H9 (cell line): ENCODE results near the gene ENGASE. TPM values are rescaled to one million over a fixed set of nuclear protein-coding genes. Genes with fewer than 3 reads are reported as not detected.

Experiments
- DNase-seq: peaks from one replicate; pipeline ENCODE4 v3.0.0-alpha.2; 2017
- H2AFZ ChIP-seq: one replicate; pipeline ENCODE4 v1.6.1; 2013; ENCODE audit warnings: mild to moderate bottlenecking, low read length, control low read depth, moderate library complexity
- H2AK5ac ChIP-seq: 2 replicates; pipeline ENCODE4 v1.6.1; 2013; ENCODE audit warnings: low read length, control low read depth, mixed read lengths; ENCODE audit not compliant: insufficient read length
- H2BK120ac ChIP-seq: one replicate; pipeline ENCODE4 v1.6.1; 2013; ENCODE audit warnings: low read depth, mild to moderate bottlenecking, low read length, control low read depth, inconsistent platforms; ENCODE audit not compliant: poor library complexity, severe bottlenecking
- H2BK12ac ChIP-seq: 2 replicates; pipeline ENCODE4 v1.6.1; 2013; ENCODE audit warnings: low read length, control low read depth, mixed read lengths, low read depth; ENCODE audit not compliant: insufficient read length
- H2BK15ac ChIP-seq: 2 replicates; pipeline ENCODE4 v1.6.1; 2013; ENCODE audit warnings: low read depth, low read length, control low read depth
- H2BK20ac ChIP-seq: one replicate; pipeline ENCODE4 v1.6.1; 2013; ENCODE audit warnings: low read depth, mild to moderate bottlenecking, low read length, control low read depth, inconsistent platforms; ENCODE audit not compliant: poor library complexity, severe bottlenecking
- H2BK5ac ChIP-seq: 2 replicates; pipeline ENCODE4 v1.6.1; 2013; ENCODE audit warnings: low read length, control low read depth, mixed read lengths; ENCODE audit not compliant: insufficient read length
- H3K14ac ChIP-seq: 2 replicates; pipeline ENCODE4 v1.6.1; 2013; ENCODE audit warnings: low read length, control low read depth; ENCODE audit not compliant: insufficient read depth
- H3K18ac ChIP-seq: 2 replicates; pipeline ENCODE4 v1.6.1; 2013; ENCODE audit warnings: low read depth, mild to moderate bottlenecking, mixed read lengths, low read length, control low read depth; ENCODE audit not compliant: insufficient read length
- H3K23ac ChIP-seq: 2 replicates; pipeline ENCODE4 v1.6.1; 2013; ENCODE audit warnings: low read length, control low read depth, mixed read lengths, low read depth; ENCODE audit not compliant: insufficient read length
- H3K23me2 ChIP-seq: 2 replicates; pipeline ENCODE4 v1.6.1; 2013; ENCODE audit warnings: low read depth, mild to moderate bottlenecking, mixed read lengths, low read length, control low read depth; ENCODE audit not compliant: insufficient read length, poor library complexity, severe bottlenecking
- H3K27ac ChIP-seq: 2 replicates; pipeline ENCODE4 v1.5.1; 2013; ENCODE audit warnings: low read length, control low read depth, mixed read lengths, low read depth; ENCODE audit not compliant: insufficient read length
- H3K27me3 ChIP-seq: 2 replicates; pipeline ENCODE4 v1.6.1; 2013; ENCODE audit warnings: low read length, control low read depth, inconsistent platforms; ENCODE audit not compliant: insufficient read depth
- H3K4ac ChIP-seq: 2 replicates; pipeline ENCODE4 v1.6.1; 2013; ENCODE audit warnings: low read depth, mild to moderate bottlenecking, control low read depth, inconsistent platforms, low read length, moderate library complexity
- H3K4me1 ChIP-seq: 2 replicates; pipeline ENCODE4 v1.6.1; 2013; ENCODE audit warnings: low read length, control low read depth, inconsistent platforms; ENCODE audit not compliant: insufficient read depth
- H3K4me2 ChIP-seq: 2 replicates; pipeline ENCODE4 v1.6.1; 2013; ENCODE audit warnings: low read length, control low read depth, mixed read lengths; ENCODE audit not compliant: insufficient read length, insufficient read depth
- H3K56ac ChIP-seq: 2 replicates; pipeline ENCODE4 v1.6.1; 2013; ENCODE audit warnings: low read depth, mild to moderate bottlenecking, mixed read lengths, low read length, control low read depth; ENCODE audit not compliant: insufficient read length
- H3K79me1 ChIP-seq: 2 replicates; pipeline ENCODE4 v1.6.1; 2013; ENCODE audit warnings: low read depth, mild to moderate bottlenecking, moderate library complexity, low read length, control low read depth, inconsistent platforms; ENCODE audit not compliant: insufficient read depth, poor library complexity, severe bottlenecking
- H3K79me2 ChIP-seq: 2 replicates; pipeline ENCODE4 v1.6.1; 2013; ENCODE audit warnings: low read length, control low read depth, inconsistent platforms; ENCODE audit not compliant: insufficient read depth
- H3K9ac ChIP-seq: 2 replicates; pipeline ENCODE4 v1.6.1; 2013; ENCODE audit warnings: low read length, control low read depth, mixed read lengths; ENCODE audit not compliant: insufficient read length; ENCODE audit errors: extremely low read depth
- H3K9me3 ChIP-seq: one replicate; pipeline ENCODE4 v1.6.1; 2013; ENCODE audit warnings: low read depth, low read length, inconsistent platforms; ENCODE audit not compliant: control insufficient read depth
- H3T11ph ChIP-seq: one replicate; pipeline ENCODE4 v1.6.1; 2013; ENCODE audit warnings: mild to moderate bottlenecking, low read length, control low read depth, inconsistent platforms
- H4K20me1 ChIP-seq: one replicate; pipeline ENCODE4 v1.6.1; 2013; ENCODE audit not compliant: control insufficient read depth, insufficient read length, insufficient read depth
- H4K5ac ChIP-seq: 2 replicates; pipeline ENCODE4 v1.6.1; 2013; ENCODE audit warnings: low read depth, mild to moderate bottlenecking, mixed read lengths, low read length, control low read depth; ENCODE audit not compliant: insufficient read length
- H4K8ac ChIP-seq: replicated peaks from 2 replicates; pipeline ENCODE4 v1.6.1; 2013; ENCODE audit warnings: low read length, control low read depth, mixed read lengths, low read depth; ENCODE audit not compliant: insufficient read length
- H4K91ac ChIP-seq: 2 replicates; pipeline ENCODE4 v1.6.1; 2013; ENCODE audit warnings: low read depth, mild to moderate bottlenecking, moderate library complexity, mixed read lengths, low read length, control low read depth; ENCODE audit not compliant: insufficient read length
- H3K27ac Mint-ChIP-seq, 3 experiments: 2 replicates in 2 of 3; 3 replicates in 1 of 3; pipeline ENCODE4 v1.8.0; 2020 to 2021; ENCODE audit warnings: mixed read lengths in 3 of 3, mild to moderate bottlenecking in 1 of 3, moderate library complexity in 1 of 3
- H3K27me3 Mint-ChIP-seq: 2 replicates; pipeline ENCODE4 v1.8.0; 2021; ENCODE audit warnings: low read depth, mild to moderate bottlenecking, moderate library complexity, mixed read lengths
- H3K36me3 Mint-ChIP-seq, 3 experiments: 2 replicates in 2 of 3; 3 replicates in 1 of 3; pipeline ENCODE4 v1.8.0; 2020 to 2021; ENCODE audit warnings: low read depth in 3 of 3, mixed read lengths in 3 of 3; ENCODE audit not compliant: insufficient read depth in 1 of 3
- H3K4me1 Mint-ChIP-seq, 2 experiments: 2 replicates each; pipeline ENCODE4 v1.8.0; 2020; ENCODE audit warnings: mixed read lengths in 2 of 2
- H3K4me3 Mint-ChIP-seq, 2 experiments: 2 replicates in 1 of 2; 3 replicates in 1 of 2; pipeline ENCODE4 v1.8.0; 2020 to 2021; ENCODE audit warnings: mild to moderate bottlenecking in 2 of 2, mixed read lengths in 2 of 2, moderate library complexity in 1 of 2
- H3K9me3 Mint-ChIP-seq, 2 experiments: 2 replicates in 1 of 2; 3 replicates in 1 of 2; pipeline ENCODE4 v1.8.0; 2020; ENCODE audit warnings: mild to moderate bottlenecking in 2 of 2, mixed read lengths in 2 of 2, moderate library complexity in 1 of 2
- CTCF ChIP-seq: fragments of 200-600 bp; sonication (generic); conservative IDR thresholded peaks from 3 replicates; pipeline ENCODE4 v1.8.0; 2021; ENCODE audit warnings: antibody characterized with exemption, mild to moderate bottlenecking
- WGBS: extraction: QIAGEN DNeasy Blood & Tissue Kit; methylation state at CpG from one replicate; pipeline ENCODE4 v1.1.7; 2013; ENCODE audit warnings: missing lambda C conversion rate, low lambda C conversion rate, mixed read lengths; ENCODE audit not compliant: insufficient read length; ENCODE audit errors: extremely low coverage; 5-methylcytosine and 5-hydroxymethylcytosine counted together
- total RNA-seq: library from RNA; stranded (reverse); gene quantifications from 2 replicates; pipeline ENCODE4 v1.2.1, GENCODE V29; 2021

Gene ENGASE
- total RNA-seq, 1 experiment from 2014 or later, result 20.6 TPM

- H3K27ac Mint-ChIP-seq, result no peak overlapping the region
- no peak overlapping the region for H2AFZ ChIP-seq
- no peak overlapping the region for H3K9ac ChIP-seq
- no peak overlapping the region for H3T11ph ChIP-seq
- H3K27me3 Mint-ChIP-seq, result no peaks in the 10 kb centered on the region; the same call in 1 of the 2 replicates
- no peak overlapping the region for H4K8ac ChIP-seq
- TF ChIP-seq CTCF, result no peak
- no peak overlapping the region for H4K5ac ChIP-seq
- H3K79me1 ChIP-seq, result no peaks in the 10 kb centered on the region
- no peak overlapping the region for H3K14ac ChIP-seq
- no peaks in the 10 kb centered on the region for H3K27me3 ChIP-seq
- DNase-seq, result no peak
- H3K23me2 ChIP-seq, result no peaks in the 10 kb centered on the region
- H3K4me1 ChIP-seq, result no peaks in the 10 kb centered on the region
- H3K56ac ChIP-seq, result no peak overlapping the region
- H3K23ac ChIP-seq, result no peak overlapping the region
- H3K4me3 Mint-ChIP-seq, result no peak overlapping the region
- no peaks in the 10 kb centered on the region; a peak in 1 of 7 replicates for H3K36me3 Mint-ChIP-seq
- no peak overlapping the region for H3K4me2 ChIP-seq
- H3K9me3 ChIP-seq, result no peaks in the 10 kb centered on the region
- no peak overlapping the region for H3K27ac ChIP-seq
- no peak overlapping the region for H2BK12ac ChIP-seq
- no peak overlapping the region for H3K18ac ChIP-seq
- H2BK15ac ChIP-seq, result no peak overlapping the region
- no peaks in the 10 kb centered on the region for H3K79me2 ChIP-seq
- no CpG with 5 or more reads among the region's 15 CpGs for WGBS
- no peak overlapping the region for H3K4ac ChIP-seq
- H4K20me1 ChIP-seq, result no peaks in the 10 kb centered on the region
- no peak overlapping the region for H2AK5ac ChIP-seq
- no peak overlapping the region for H4K91ac ChIP-seq
- H3K4me1 Mint-ChIP-seq, result peaks cover 0 to 6% of the 10 kb centered on the region in 2 experiments; a peak in 2 of 4 replicates
- H2BK120ac ChIP-seq, result no peak overlapping the region
- no peak overlapping the region for H2BK5ac ChIP-seq
- H2BK20ac ChIP-seq, result no peak overlapping the region
- H3K9me3 Mint-ChIP-seq, result no peaks in the 10 kb centered on the region
These were observed 34.2 kb downstream of the ENGASE start for GRCh38 chr17:79108870-79109269.
